MG63 (cell line): ENCODE measurements around the gene SHC4. TPM values are rescaled to one million over a fixed set of nuclear protein-coding genes. Genes with fewer than 3 reads are reported as not detected.

Experiments
- DNase-seq: peaks from one replicate; pipeline ENCODE4 v3.0.0-alpha.2; 2020
- H3K27me3 ChIP-seq: fragments of 250-450 bp; sonication (Bioruptor Pico); 2 replicates; pipeline ENCODE4 v1.5.1; 2020; ENCODE audit warnings: mild to moderate bottlenecking, moderate library complexity
- H3K36me3 ChIP-seq: fragments of 250-450 bp; sonication (Bioruptor Pico); 2 replicates; pipeline ENCODE4 v1.5.1; 2020; ENCODE audit warnings: mild to moderate bottlenecking, moderate library complexity
- H3K4me3 ChIP-seq: fragments of 250-450 bp; sonication (Bioruptor Pico); 2 replicates; pipeline ENCODE4 v1.5.1; 2020; ENCODE audit warnings: mild to moderate bottlenecking, moderate library complexity
- H3K9me3 ChIP-seq: fragments of 250-450 bp; sonication (Bioruptor Pico); 2 replicates; pipeline ENCODE4 v1.5.1; 2020; ENCODE audit warnings: mild to moderate bottlenecking, moderate library complexity
- total RNA-seq: library from RNA; depleted of rRNA; stranded (reverse); fragments of >200 nt; shearing (Covaris generic); gene quantifications from 2 replicates; pipeline ENCODE4 v1.2.3, GENCODE V29; 2014; ENCODE audit warnings: low replicate concordance; rRNA removed

Gene SHC4
- not detected in 2 replicates for total RNA-seq

DNA sequence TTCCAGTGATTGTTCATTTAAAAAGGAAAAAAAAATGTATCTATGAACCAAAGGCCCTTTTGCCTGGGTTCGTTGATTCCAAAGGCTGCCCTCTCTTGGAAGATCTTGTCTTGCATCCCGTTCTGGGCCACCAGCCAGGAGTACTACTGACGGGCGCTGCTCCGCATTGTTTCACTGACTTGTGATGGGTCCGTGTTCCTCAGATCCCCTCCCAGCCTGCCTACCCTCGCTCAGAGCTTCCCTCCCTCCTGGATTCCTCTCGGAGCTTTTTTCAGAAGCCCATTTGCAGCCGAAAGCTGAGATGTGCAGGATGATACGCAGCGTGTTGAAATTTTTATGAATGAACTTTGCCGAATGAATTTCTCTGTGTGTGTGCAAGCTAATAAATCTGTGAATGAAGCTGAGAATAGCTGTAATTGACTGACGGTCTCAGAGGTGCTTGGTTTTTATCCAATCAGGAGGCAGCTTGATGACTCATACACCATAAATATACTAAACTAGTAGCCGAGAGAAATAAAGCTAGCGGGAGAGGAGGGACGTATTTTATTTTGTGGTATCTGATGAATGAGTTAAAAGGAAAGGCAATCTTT is at the start of gene SHC4:
SHC4 (minus strand) TSS at position 396 of the 590 bp plus-strand sequence. CDS start 904 bp downstream, outside the sequence.
- H3K36me3 ChIP-seq = no peaks in the 10 kb centered on the region
- DNase-seq = peak; percentile 80
- H3K9me3 ChIP-seq = no peaks in the 10 kb centered on the region
- peak within 1 kb of the TSS; percentile 49 for H3K4me3 ChIP-seq
- no peaks in the 10 kb centered on the region for H3K27me3 ChIP-seq

DNA sequence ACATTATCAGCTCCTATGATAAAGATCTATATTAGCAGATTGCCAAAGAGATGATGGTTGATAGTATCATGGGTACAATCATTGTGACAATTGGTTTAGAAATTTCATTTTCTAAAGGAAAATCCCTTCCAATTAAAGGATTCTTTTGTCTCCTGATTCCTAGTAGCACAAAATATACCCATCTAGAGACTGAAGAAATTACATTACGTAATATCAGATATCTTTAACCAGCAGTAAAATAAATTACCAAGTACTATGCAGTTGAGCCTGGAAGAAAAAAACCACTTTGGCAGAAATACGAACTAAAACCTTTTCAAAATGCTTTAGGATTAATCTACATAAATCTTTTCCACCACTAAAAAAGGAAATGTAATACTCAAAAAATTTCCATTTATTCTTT is 35.6 kb upstream of the SHC4 start:
- DNase-seq = no peak
- Histone ChIP-seq H3K36me3 (peaks cover 19% of the 10 kb centered on the region), H3K27me3 (no peaks in the 10 kb centered on the region), H3K9me3 (peaks cover 5% of the 10 kb centered on the region), H3K4me3 (no peak overlapping the region)

- Histone ChIP-seq H3K27me3 (no peaks in the 10 kb centered on the region), H3K9me3 (no peaks in the 10 kb centered on the region), H3K36me3 (peaks cover 32% of the 10 kb centered on the region), H3K4me3 (no peak overlapping the region)
- DNase-seq = no peak
Measured at GRCh38 chr15:48996276-48996675, 32.6 kb upstream of the SHC4 start.

DNA sequence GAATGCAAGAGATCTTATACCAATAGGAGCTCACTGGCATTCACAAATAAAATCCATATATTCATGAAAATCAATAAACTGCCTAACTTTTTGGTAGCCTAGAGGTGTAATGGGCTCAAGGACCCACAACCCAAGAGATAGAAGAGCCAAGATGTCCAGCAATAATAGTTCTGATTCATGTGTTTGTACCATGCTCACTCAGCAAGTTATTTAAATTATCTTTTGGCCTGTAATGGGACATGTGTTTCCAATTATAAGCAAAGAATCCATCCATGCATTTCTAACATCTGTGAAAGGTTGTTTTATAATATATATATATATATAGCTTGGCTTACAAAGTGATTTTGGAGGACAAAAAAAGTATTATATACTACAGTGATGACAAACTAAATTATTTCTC is 29.7 kb upstream of the SHC4 start:
- Histone ChIP-seq H3K27me3 (no peaks in the 10 kb centered on the region), H3K9me3 (no peaks in the 10 kb centered on the region), H3K4me3 (no peak overlapping the region), H3K36me3 (peaks cover 24% of the 10 kb centered on the region)
- no peak for DNase-seq

GRCh38 chr15:48992545-48992944 is 28.8 kb upstream of the SHC4 start:
- no peaks in the 10 kb centered on the region for H3K9me3 ChIP-seq
- no peak for DNase-seq
- H3K36me3 ChIP-seq = peaks cover 24% of the 10 kb centered on the region
- H3K27me3 ChIP-seq = no peaks in the 10 kb centered on the region
- no peak overlapping the region for H3K4me3 ChIP-seq

GRCh38 chr15:48992096-48992495 is 28.4 kb upstream of the SHC4 start:
- H3K27me3 ChIP-seq = no peaks in the 10 kb centered on the region
- DNase-seq = no peak
- no peaks in the 10 kb centered on the region for H3K9me3 ChIP-seq
- H3K36me3 ChIP-seq = peaks cover 22% of the 10 kb centered on the region
- no peak overlapping the region for H3K4me3 ChIP-seq

DNA sequence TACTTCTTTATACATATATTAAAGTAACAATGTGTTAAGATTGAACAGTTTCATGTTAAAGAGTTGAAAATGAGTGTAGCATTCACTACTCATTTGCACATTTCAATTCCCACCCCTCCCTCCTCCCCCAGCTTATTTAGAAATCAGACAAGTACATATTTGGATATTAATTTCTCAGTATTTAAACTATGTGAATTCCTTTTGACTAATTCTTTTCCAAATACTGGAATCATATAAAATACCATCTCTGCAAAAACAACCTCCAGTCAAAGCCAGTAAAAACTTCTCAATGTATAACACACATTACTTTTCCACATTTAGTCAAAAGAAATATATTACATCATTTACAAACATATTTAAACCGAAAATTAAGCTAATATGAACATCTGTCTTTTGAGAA is 25.5 kb upstream of the SHC4 start:
- Histone ChIP-seq H3K36me3 (peaks cover 20% of the 10 kb centered on the region), H3K4me3 (no peak overlapping the region), H3K27me3 (no peaks in the 10 kb centered on the region), H3K9me3 (no peaks in the 10 kb centered on the region)
- no peak for DNase-seq

GRCh38 chr15:48987142-48987541 is 23.4 kb upstream of the SHC4 start:
- H3K36me3 ChIP-seq = peaks cover 12% of the 10 kb centered on the region
- no peak for DNase-seq
- H3K27me3 ChIP-seq = no peaks in the 10 kb centered on the region
- no peak overlapping the region for H3K4me3 ChIP-seq
- H3K9me3 ChIP-seq = no peaks in the 10 kb centered on the region

DNA sequence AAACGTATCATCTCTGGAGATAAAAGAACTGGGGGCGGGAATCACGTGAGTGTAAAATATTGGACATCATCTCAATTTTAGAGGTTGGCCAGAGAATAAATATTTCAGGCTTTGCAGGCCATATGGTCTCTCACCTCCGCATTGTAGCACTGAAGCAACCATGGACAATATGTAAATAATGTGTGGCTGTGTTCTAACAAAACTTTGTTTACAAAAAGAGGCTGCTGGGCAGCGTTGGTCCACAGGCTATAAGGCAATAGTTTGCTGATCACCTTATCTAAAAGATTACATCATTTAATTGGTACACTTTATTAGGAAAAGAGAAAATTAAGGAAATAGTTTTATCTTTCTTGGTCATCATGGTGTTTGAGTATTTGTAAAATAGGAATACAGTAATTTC is 22.5 kb upstream of the SHC4 start:
- no peak overlapping the region for H3K4me3 ChIP-seq
- no peaks in the 10 kb centered on the region for H3K27me3 ChIP-seq
- no peak for DNase-seq

DNA sequence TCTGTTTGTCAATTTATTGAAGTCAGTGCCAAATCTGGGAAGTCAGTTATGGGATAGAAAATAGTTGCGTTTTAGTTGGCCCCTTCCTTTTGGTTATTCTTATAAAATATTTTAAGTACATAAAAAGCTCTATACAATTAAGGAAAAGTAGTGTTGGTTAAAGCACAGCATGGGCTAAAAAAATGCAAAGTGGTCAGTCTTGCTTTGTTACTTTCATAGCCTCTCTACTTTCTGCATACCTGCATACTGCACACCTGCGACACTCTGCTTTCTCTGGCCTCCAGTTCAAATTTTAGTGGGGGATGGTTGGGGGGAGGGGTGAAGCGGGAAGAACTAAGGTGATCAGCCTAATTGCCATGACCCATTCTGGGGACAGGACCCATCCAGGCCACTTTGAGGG is 21.8 kb upstream of the SHC4 start:
- DNase-seq = no peak
- no peaks in the 10 kb centered on the region for H3K9me3 ChIP-seq
- peaks cover 4% of the 10 kb centered on the region; the same call in 1 of the 2 replicates for H3K36me3 ChIP-seq
- no peaks in the 10 kb centered on the region for H3K27me3 ChIP-seq
- no peak overlapping the region for H3K4me3 ChIP-seq

More for the DNA sequence above, 22.5 kb upstream of the SHC4 start:
- Histone ChIP-seq H3K9me3 (no peaks in the 10 kb centered on the region), H3K36me3 (peaks cover 7% of the 10 kb centered on the region; the same call in 1 of the 2 replicates)

DNA sequence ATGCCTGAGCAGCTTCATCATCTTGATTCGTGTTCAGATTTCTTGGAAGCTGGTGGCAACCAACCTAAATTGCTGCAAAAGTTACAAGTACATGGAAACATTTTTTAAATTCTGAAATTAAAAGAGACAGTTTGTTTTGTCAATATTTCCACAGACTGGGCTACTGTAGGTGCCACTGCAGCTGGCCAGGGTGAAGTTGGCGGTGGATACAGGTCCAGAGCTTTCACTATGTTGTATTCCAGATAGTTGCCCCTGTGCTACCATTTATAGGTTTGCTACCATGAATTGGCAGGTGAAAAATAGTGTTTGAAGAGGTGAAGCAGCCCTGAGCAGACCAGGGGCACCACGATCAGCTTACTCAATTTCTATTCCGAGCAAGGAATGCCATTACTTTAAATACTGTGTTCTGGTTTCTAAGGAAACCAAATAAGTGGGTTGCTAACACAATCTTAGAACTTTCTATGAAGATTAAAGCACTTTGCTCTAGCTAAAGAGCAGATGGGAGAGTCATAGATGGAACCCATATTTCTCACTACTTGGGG is 21.2 kb upstream of the SHC4 start:
- Histone ChIP-seq H3K27me3 (no peaks in the 10 kb centered on the region), H3K9me3 (no peaks in the 10 kb centered on the region), H3K36me3 (no peaks in the 10 kb centered on the region), H3K4me3 (no peak overlapping the region)
- no peak for DNase-seq

GRCh38 chr15:48984021-48984710 is 20.4 kb upstream of the SHC4 start:
- H3K9me3 ChIP-seq = no peaks in the 10 kb centered on the region
- DNase-seq = no peak
- H3K36me3 ChIP-seq = no peaks in the 10 kb centered on the region
- no peak overlapping the region for H3K4me3 ChIP-seq
- no peaks in the 10 kb centered on the region for H3K27me3 ChIP-seq

- no peaks in the 10 kb centered on the region for H3K9me3 ChIP-seq
- H3K36me3 ChIP-seq = no peaks in the 10 kb centered on the region
- no peak for DNase-seq
- no peak overlapping the region for H3K4me3 ChIP-seq
- no peaks in the 10 kb centered on the region for H3K27me3 ChIP-seq
Measured at GRCh38 chr15:48983300-48983699, 19.6 kb upstream of the SHC4 start.

- Histone ChIP-seq H3K36me3 (no peaks in the 10 kb centered on the region), H3K4me3 (no peak overlapping the region), H3K27me3 (no peaks in the 10 kb centered on the region), H3K9me3 (no peaks in the 10 kb centered on the region)
- no peak for DNase-seq
Measured at GRCh38 chr15:48981941-48982340, 18.2 kb upstream of the SHC4 start.

- no peaks in the 10 kb centered on the region for H3K27me3 ChIP-seq
- H3K9me3 ChIP-seq = no peaks in the 10 kb centered on the region
- no peaks in the 10 kb centered on the region for H3K36me3 ChIP-seq
- no peak overlapping the region for H3K4me3 ChIP-seq
- DNase-seq = no peak
Measured at GRCh38 chr15:48978638-48979037, 14.9 kb upstream of the SHC4 start.

GRCh38 chr15:48976444-48977088 is 12.8 kb upstream of the SHC4 start:
- H3K9me3 ChIP-seq = no peaks in the 10 kb centered on the region
- H3K36me3 ChIP-seq = no peaks in the 10 kb centered on the region
- H3K27me3 ChIP-seq = no peaks in the 10 kb centered on the region
- H3K4me3 ChIP-seq = no peak overlapping the region
- DNase-seq = no peak
